ENCODE results near the gene UPK3BL1.
"Not testable (repeated sequence)": the region's sequence is repeated elsewhere in the genome, so short reads cannot be mapped to it uniquely, and the experiment has no call there.

- TF ChIP-seq CTCF (IDR thresholded peaks at IDR 0.05; ENCODE audit: low read depth, low read length); EZH2phosphoT487 (IDR thresholded peaks at IDR 0.05; ENCODE audit: low read depth): not testable (repeated sequence)
Measured at GRCh38 chr7:102664765-102665164, 22.2 kb upstream of the UPK3BL1 start.

Measured in OCI-LY3 (cell line).